ENCODE measurements around the gene SH3PXD2A. TPM values are rescaled to one million over a fixed set of nuclear protein-coding genes. Genes with fewer than 3 reads are reported as not detected.

The SH3PXD2A gene
- total RNA-seq, 4 donors from 2014 or later: 6.2 to 16.8 (median 11.4) TPM

DNA sequence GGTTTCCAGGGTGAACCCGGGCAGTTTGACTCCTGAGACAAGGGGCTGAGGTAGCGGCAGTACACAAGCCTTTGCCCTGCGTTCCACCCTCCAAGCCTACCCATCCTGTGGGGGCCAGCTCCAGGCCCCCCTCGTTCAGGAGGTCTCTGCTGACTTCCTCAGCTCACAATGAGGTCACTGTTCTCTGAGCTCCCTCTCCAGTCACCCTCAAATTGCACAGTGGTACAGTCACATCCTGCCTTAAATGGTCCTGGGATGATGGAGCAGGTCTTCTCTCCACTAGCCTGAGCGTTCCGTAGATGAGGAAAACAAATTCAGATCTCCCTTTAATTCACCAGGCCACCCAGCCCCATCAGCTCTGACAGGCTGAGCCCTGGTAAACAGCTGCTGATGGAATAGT, 90.2 kb downstream of the SH3PXD2A start:
- no peaks in the 10 kb centered on the region for H3K9me3 ChIP-seq
- in situ Hi-C loops (cut with MboI; ENCODE audit: low sequenced_read_pairs in 4 of 4) (loop anchor here in 1 of 4 donors (10.0 kb wide), 1 partner anchor 80 kb away; no protein-coding TSS in a partner anchor), intact Hi-C loops (cut with DNase I; ENCODE audit: low total_unique reads) (no loop called here)
- peaks cover 45 to 54% of the 10 kb centered on the region in 2 donors for H3K4me1 ChIP-seq
- TF ChIP-seq, protein P1, sequence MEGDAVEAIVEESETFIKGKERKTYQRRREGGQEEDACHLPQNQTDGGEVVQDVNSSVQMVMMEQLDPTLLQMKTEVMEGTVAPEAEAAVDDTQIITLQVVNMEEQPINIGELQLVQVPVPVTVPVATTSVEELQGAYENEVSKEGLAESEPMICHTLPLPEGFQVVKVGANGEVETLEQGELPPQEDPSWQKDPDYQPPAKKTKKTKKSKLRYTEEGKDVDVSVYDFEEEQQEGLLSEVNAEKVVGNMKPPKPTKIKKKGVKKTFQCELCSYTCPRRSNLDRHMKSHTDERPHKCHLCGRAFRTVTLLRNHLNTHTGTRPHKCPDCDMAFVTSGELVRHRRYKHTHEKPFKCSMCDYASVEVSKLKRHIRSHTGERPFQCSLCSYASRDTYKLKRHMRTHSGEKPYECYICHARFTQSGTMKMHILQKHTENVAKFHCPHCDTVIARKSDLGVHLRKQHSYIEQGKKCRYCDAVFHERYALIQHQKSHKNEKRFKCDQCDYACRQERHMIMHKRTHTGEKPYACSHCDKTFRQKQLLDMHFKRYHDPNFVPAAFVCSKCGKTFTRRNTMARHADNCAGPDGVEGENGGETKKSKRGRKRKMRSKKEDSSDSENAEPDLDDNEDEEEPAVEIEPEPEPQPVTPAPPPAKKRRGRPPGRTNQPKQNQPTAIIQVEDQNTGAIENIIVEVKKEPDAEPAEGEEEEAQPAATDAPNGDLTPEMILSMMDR (IDR thresholded peaks at IDR 0.05 in 4 of 5, conservative IDR thresholded peaks at IDR 0.05 in 1 of 5): no peak
- TF ChIP-seq POLR2A (IDR thresholded peaks at IDR 0.05): no peak
- ATAC-seq (no peak), DNase-seq (no peak)
- no peak overlapping the region for H3K4me3 ChIP-seq
- no peaks in the 10 kb centered on the region for H3K36me3 ChIP-seq
- H3K27me3 ChIP-seq: no peaks in the 10 kb centered on the region
- H3K27ac ChIP-seq: no peak overlapping the region

GRCh38 chr10:103764296-103765088, 90.9 kb downstream of the SH3PXD2A start:
- H3K27me3 ChIP-seq: no peaks in the 10 kb centered on the region
- H3K4me1 ChIP-seq: peaks cover 52 to 60% of the 10 kb centered on the region in 2 donors
- no peak overlapping the region for H3K4me3 ChIP-seq
- H3K27ac ChIP-seq: peak overlapping the region in 3 of 4 donors; percentile 88 to 96 (median 93)
- ATAC-seq: no peak
- TF ChIP-seq, protein P1 (IDR thresholded peaks at IDR 0.05 in 4 of 5, conservative IDR thresholded peaks at IDR 0.05 in 1 of 5): no peak
- no peak for TF ChIP-seq POLR2A (IDR thresholded peaks at IDR 0.05)
- intact Hi-C loops (cut with DNase I; ENCODE audit: low total_unique reads) (no loop called here), in situ Hi-C loops (cut with MboI; ENCODE audit: low sequenced_read_pairs in 4 of 4) (loop anchor here in 1 of 4 donors (10.0 kb wide), 1 partner anchor 80 kb away; no protein-coding TSS in a partner anchor)
- H3K36me3 ChIP-seq: no peaks in the 10 kb centered on the region
- H3K9me3 ChIP-seq: no peaks in the 10 kb centered on the region
- no peak for DNase-seq

GRCh38 chr10:103763374-103764202, 91.8 kb downstream of the SH3PXD2A start:
- Histone ChIP-seq H3K36me3 (no peaks in the 10 kb centered on the region), H3K9me3 (no peaks in the 10 kb centered on the region), H3K27ac (peak overlapping the region; percentile 88 to 98 (median 94)), H3K27me3 (no peaks in the 10 kb centered on the region), H3K4me1 (peaks cover 60 to 69% of the 10 kb centered on the region in 2 donors), H3K4me3 (no peak overlapping the region)
- ATAC-seq (no peak), DNase-seq (no peak)
- TF ChIP-seq, protein P1 (IDR thresholded peaks at IDR 0.05 in 4 of 5, conservative IDR thresholded peaks at IDR 0.05 in 1 of 5): no peak
- TF ChIP-seq POLR2A (IDR thresholded peaks at IDR 0.05): no peak
- in situ Hi-C loops (cut with MboI; ENCODE audit: low sequenced_read_pairs in 4 of 4): loop anchor here in 1 of 4 donors (10.0 kb wide), 1 partner anchor 81 kb away; no protein-coding TSS in a partner anchor
- intact Hi-C loops (cut with DNase I; ENCODE audit: low total_unique reads): no loop called here

DNA sequence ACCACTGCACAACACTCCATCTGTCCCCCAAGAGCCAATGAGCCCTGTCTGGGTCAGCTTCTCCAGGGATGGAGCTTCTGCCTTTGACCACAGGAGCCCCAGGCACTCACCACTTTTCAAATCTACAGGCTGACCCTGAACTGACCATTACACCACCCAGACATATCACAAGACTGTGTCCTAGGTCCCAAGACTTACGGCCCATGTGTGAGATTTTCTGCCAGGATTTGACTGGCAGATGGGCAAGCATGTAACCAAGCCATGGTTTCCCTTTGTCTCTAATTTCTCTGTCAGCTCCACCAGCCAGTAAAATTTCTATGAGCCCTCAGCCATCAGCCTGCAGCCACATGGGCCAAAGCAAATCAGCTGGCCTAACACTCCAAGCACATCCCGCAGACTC, 92.5 kb downstream of the SH3PXD2A start:
- Histone ChIP-seq H3K27ac (peak overlapping the region; percentile 88 to 98 (median 94)), H3K4me3 (no peak overlapping the region), H3K4me1 (peaks cover 67 to 76% of the 10 kb centered on the region in 2 donors), H3K27me3 (no peaks in the 10 kb centered on the region), H3K9me3 (no peaks in the 10 kb centered on the region), H3K36me3 (no peaks in the 10 kb centered on the region)
- peak; percentile 32 to 54 for ATAC-seq
- TF ChIP-seq, protein P1 (IDR thresholded peaks at IDR 0.05 in 4 of 5, conservative IDR thresholded peaks at IDR 0.05 in 1 of 5): no peak
- no peak for TF ChIP-seq POLR2A (IDR thresholded peaks at IDR 0.05)
- in situ Hi-C loops (cut with MboI; ENCODE audit: low sequenced_read_pairs in 4 of 4): loop anchor here in 1 of 4 donors (10.0 kb wide), 1 partner anchor 82 kb away; no protein-coding TSS in a partner anchor
- peak in 1 of 2 donors; percentile 75 for DNase-seq
- intact Hi-C loops (cut with DNase I; ENCODE audit: low total_unique reads): no loop called here

All from gastrocnemius medialis (tissue), 4 donors.